ENCODE measurements around the gene OR2H1.

The OR2H1 gene

GRCh38 chr6:29499704-29500103, 42.7 kb downstream of the OR2H1 start:
- TF ChIP-seq CTCF (IDR thresholded peaks at IDR 0.05; ENCODE audit: low read depth, low read length): no peak
- H3K4me3 ChIP-seq (ENCODE audit: low read depth, low read length): no peak overlapping the region

GRCh38 chr6:29500594-29500993, 43.6 kb downstream of the OR2H1 start:
- TF ChIP-seq CTCF (IDR thresholded peaks at IDR 0.05; ENCODE audit: low read depth, low read length): no peak
- no peak overlapping the region for H3K4me3 ChIP-seq (ENCODE audit: low read depth, low read length)

- no peak for TF ChIP-seq CTCF (IDR thresholded peaks at IDR 0.05; ENCODE audit: low read depth, low read length)
- no peak overlapping the region for H3K4me3 ChIP-seq (ENCODE audit: low read depth, low read length)
Observed at GRCh38 chr6:29501106-29501505, 44.2 kb downstream of the OR2H1 start.

- no peak overlapping the region for H3K4me3 ChIP-seq (ENCODE audit: low read depth, low read length)
- TF ChIP-seq CTCF (IDR thresholded peaks at IDR 0.05; ENCODE audit: low read depth, low read length): no peak
Observed at GRCh38 chr6:29502181-29502580, 45.2 kb downstream of the OR2H1 start.

- no peak overlapping the region for H3K4me3 ChIP-seq (ENCODE audit: low read depth, low read length)
- no peak for TF ChIP-seq CTCF (IDR thresholded peaks at IDR 0.05; ENCODE audit: low read depth, low read length)
Observed at GRCh38 chr6:29502597-29502996, 45.6 kb downstream of the OR2H1 start.

GRCh38 chr6:29504961-29505360, 48.0 kb downstream of the OR2H1 start:
- TF ChIP-seq CTCF (IDR thresholded peaks at IDR 0.05; ENCODE audit: low read depth, low read length): no peak
- no peak overlapping the region for H3K4me3 ChIP-seq (ENCODE audit: low read depth, low read length)

- no peak for TF ChIP-seq CTCF (IDR thresholded peaks at IDR 0.05; ENCODE audit: low read depth, low read length)
- no peak overlapping the region for H3K4me3 ChIP-seq (ENCODE audit: low read depth, low read length)
Observed at GRCh38 chr6:29505808-29506207, 48.9 kb downstream of the OR2H1 start.
